HG02852 (cell line): ENCODE measurements around the gene DCAF17.

Source experiments
- ATAC-seq: cut with Tn5 transposase; IDR thresholded peaks from one replicate; pipeline ENCODE4 v1.9.1; 2021; ENCODE audit warnings: mild to moderate bottlenecking, moderate library complexity; ENCODE audit not compliant: unreplicated experiment

The DCAF17 gene, protein sequence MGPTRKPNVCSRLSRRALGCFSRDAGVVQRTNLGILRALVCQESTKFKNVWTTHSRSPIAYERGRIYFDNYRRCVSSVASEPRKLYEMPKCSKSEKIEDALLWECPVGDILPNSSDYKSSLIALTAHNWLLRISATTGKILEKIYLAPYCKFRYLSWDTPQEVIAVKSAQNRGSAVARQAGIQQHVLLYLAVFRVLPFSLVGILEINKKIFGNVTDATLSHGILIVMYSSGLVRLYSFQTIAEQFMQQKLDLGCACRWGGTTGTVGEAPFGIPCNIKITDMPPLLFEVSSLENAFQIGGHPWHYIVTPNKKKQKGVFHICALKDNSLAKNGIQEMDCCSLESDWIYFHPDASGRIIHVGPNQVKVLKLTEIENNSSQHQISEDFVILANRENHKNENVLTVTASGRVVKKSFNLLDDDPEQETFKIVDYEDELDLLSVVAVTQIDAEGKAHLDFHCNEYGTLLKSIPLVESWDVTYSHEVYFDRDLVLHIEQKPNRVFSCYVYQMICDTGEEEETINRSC

DNA sequence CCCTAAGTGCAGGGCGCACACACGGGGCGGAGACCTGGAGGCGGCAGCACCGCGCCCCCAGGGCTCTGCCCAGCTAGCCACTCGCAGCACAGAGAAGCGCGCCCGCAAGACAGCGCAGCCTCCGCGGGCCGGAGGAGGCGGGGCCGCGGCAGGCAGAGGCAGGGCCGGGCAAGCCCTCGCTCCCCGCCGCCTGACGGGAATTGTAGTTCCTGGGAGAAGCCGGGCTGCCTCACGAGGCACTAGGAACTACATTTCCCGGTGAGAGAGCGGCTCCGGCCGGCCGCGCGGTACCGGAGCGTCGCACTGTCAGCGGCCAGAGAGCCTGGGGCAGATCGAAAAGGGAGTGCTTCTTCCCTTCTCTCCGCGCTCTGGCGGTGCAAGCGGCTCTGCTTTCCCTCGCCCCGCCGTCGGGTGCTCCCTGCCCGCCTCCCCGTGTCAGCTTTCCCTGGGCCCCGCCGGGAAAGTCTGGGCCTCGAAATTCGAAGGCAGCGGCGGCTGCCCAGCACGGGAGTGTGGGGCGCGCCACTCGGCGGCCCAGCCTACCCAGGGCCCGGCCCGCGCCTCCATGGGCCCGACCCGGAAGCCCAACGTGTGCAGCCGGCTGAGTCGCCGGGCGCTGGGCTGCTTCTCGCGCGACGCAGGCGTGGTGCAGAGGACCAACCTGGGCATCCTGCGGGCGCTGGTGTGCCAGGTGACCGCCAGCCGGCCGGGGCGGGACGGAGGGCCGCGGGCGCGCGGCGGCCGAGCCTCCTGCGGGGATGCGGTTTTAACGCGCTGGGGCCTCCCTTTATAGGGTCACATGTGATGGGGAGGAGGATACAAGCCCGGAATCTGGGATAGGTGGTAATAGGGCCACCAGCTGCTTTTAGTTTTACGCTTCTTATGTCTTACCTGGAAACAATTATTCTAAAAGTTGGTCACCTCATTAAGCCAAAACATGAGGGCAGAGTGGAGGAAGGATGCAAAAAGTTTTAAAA lies at the start of gene DCAF17:
Gene DCAF17, plus strand, starts transcription at position 214 of the 977 bp plus-strand sequence. Its CDS starts 352 bp downstream, at position 566.
- ATAC-seq, result peak; percentile 90

DNA sequence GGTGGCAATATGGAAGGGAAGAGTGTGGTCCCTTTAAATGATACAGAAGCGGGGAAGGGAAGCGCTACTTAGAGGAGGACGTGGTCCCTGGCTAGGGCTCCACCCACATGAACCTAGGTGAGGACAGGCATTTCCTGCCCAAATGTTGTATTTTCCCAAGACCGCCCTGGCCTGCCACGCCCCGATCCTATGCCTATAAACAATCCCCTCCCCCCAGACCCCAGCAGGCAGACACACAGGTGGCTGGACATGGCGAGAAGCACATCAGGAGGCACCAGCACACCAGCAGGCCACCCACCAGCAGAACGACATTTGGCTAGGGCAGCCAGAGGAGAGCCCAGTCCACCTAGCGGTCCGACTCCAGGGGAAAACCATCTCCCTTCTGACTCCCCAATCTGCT lies 47.4 kb upstream of the DCAF17 start:
- ATAC-seq, result no peak

DNA sequence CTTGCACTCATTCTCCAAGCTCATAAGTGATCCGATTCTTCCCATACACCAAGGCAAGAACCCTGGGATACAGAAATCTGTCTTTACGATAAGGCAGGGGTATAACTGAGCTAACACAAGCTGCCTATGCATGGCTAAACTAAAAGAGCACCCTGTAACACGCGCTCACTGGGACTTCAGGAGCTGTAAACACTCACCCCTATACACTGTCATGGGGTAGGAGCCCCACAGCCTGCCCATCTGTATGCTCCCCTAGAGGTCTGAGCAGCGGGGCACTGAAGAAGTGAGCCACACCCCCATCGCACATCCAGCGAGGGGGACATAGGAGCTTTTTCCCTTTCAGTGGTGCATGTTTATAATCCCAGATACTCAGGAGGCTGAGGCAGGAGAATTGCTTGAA lies 47.0 kb upstream of the DCAF17 start:
- no peak for ATAC-seq

DNA sequence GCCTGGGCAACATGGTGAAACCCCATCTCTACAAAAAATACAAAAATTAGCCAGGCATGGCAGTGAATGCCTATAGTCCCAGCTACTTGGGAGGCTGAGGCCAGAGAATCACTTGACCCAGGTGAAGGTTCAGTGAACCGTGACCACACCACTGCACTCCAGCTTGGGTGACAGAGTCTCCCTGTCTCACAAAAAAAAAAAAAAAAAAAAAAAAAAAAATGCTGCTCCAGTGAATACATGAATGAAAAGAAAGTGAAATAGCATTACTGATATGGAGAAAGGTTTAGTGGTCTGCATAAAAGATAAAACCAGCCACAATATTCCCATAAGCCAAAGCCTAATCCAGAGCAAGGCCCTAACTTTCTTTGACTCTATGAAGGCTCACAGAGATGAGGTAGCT lies 44.7 kb upstream of the DCAF17 start:
- ATAC-seq, result peak; percentile 43

DNA sequence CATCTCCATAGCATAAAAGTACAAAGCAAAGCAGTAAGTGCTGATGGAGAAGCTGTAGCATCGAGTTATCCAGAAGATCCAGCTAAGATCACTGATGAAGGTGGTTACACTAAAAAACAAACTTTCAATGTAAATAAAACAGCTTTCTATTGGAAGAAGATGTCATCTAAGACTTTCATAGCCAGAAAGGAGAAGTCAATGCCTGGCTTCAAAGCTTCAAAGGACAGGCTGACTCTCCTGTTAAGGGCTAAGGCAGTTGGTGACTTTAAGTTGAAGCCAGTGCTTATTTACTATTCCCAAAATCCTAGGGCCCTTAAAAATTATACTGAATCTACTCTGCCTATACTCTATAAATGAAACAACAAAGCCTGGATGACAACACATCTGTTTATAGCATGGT lies 44.2 kb upstream of the DCAF17 start:
- ATAC-seq, result peak; percentile 32

DNA sequence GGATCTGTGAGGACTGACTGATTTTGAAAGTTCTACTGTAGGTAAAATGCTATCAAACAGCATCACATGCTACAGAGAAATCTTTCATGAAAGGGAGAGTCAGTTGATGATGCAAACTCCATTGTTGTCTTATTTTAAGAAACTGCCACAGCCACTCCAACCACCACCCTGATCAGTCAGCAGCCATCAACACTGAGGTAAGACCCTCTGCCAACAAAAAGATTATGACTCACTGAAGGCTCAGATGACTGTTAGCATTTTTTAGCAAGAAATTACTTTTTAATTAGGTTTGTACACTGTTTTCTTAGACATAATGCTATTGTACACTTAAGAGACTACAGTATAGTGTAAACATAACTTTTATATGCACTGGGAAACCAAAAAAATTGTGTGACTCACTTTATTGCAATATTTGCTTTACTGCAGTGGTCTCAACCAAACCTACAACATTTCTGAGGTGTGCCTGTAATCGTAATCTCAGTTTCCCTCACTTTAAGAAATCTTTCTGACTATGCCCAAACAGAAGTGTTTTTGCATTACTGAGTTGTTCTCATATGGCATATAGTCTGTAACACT lies 43.0 kb upstream of the DCAF17 start:
- ATAC-seq, result no peak

DNA sequence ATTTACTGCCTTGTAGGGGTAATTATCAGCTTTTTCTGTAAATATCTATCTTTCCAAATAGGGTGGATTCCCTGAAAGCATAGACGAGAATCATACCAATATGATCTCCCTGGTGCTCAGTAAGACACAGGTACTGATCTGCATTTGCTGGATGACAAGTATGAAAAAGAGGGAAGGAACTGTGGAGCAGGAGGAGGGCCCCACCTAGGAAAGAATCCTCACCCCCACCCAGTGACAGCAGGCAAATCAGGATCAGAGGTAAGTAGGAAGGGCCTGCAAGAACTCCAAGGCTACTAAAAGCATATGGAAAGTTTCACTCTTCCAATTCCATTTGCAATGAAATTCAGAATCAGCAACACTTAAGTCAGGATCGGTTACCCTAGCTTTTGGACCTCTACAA lies 42.5 kb upstream of the DCAF17 start:
- ATAC-seq, result no peak

DNA sequence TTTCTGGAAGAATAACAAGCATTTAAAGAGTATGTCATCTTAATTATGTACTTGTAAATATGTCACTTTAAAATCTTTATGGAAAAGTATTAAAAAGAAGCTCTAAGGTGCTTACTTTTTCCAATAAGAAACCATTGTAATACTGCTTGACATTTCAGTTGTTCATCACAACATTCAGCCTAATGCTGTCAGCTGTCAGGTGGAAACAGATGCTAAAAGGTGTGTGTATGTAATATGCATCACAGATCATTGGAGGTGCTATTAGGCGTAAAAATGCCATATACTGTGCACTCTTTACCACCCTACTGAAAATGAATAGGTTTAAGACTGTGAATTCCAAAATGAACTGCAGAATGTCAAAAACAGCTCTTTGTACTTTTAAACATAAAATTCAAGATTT lies 40.5 kb upstream of the DCAF17 start:
- ATAC-seq, result no peak

DNA sequence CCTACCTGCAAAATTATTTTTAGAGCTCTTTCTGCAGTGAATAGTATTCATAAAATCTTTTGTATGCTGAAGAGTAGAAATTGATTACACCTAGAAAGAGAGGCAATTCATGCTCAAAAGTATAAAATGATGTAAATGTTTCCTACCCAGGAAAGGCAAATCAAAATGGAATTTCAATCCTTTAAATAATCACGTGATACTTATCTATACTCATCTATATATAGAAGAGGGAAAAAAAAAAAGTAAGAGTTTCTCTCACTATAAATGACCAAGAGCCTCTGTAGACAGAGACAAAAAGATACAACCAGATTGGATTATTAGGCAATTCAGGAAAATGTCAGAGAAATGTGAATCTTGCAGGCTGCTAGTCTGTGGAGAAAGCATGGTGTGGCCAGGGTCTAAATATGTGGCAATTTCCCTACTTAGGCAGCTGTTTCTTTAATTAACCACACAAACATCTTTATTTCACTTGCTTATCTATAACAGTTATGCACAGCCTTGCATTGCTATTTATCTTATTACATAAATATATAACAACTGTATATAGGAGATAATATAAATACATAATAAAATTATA lies 39.8 kb upstream of the DCAF17 start:
- ATAC-seq, result no peak

DNA sequence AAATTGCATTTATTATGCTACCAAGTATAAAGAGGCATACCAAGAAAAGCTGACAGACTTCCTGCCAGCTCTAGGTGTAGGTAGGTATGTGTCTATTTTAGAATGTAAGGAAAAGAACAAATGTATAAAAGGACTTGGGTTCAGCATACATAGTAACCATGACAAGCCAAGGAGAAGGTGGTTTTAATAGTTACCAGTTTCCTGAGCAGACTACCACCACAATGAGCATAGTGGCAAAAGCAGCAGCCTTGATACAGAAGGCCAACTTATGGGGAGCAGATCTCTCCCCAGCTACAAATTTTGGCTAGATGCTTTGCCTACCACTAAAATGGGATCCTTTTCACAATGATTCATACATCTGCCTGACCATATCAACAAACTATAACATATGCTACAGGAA lies 34.7 kb upstream of the DCAF17 start:
- ATAC-seq, result no peak

DNA sequence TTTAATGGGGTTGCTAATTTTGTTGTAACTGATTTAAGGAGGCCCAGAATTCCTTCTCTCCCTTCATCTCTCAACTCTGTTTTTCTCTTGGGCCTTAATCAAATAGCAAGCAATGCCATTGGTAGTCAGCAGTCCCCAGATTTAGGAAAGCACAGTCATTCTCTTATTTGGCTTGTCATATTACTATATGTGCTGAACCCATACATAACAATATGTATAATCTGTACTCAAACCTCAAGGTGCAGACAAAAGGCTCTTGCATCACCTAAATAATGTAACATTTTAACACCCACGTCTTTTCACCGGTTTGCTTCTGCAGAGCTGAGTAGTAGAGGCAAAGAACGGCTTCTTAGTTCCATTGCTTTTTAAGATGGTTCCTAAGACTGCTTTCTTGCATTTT lies 33.6 kb upstream of the DCAF17 start:
- ATAC-seq, result no peak

DNA sequence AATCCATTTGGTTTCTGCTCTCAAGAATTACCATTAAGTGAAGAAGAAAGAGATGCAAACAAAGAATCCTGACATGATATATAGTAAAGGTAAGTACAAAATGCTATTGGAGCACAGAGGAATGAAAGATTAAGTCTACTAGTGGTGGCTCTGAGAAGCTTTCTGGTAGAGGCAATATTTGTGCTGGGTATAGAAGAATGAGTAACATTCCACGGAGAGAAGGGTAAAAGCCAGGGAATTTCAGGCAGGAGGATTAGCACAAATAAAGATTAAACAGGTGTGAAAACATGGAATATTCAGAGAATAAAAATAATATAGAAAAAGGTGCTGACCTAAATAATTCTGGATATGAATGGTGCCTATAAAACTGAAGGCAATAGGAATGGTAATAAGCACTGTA lies 32.1 kb upstream of the DCAF17 start:
- no peak for ATAC-seq

DNA sequence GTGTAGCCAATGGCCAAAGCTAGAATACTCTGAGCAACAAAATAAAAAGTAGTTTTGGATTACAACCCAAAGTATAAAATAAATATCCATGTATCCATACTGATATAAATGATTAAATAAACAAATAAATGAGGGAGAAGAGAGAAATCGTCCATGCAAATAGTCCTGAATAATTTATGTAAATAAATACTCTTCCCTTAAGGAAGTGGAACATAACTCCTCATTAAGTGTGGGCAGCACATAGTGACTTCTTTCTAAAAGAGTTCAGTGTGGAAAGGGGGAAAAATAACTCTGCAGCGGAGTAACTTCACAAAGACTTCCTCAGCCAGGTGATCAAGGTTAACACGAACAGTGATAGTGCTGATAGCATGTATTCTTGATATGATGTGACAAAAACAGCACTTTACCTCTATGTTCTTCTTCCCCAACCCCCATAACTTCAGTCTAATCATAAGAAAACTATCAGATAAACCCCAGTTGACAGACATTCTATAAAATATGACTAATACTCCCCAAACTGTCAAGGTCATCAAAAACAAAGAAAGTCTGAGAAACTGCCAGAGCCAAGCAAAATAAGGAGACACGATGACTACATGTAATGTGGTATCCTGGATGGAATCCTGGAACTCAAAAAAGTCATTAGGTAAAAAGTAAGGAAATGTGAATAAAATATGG lies 31.0 kb upstream of the DCAF17 start:
- ATAC-seq, result no peak

DNA sequence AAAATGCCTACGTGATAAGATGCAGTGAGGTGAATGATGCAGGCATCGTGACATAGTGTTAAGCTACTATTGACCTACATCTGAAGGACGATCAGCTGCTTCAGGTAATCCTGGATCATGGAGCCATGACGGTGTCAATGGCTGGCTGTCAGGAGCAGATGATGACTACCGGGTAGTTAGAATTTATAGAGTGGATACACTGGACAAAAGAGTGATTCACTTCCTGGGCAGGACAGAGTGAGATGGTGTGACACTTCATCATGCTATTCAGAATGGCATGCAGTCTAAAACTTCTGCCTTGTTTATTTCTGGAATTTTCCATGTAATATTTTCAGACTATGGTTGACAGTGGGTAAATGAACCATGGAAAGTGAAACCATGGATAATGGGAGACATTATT lies 29.8 kb upstream of the DCAF17 start:
- no peak for ATAC-seq

DNA sequence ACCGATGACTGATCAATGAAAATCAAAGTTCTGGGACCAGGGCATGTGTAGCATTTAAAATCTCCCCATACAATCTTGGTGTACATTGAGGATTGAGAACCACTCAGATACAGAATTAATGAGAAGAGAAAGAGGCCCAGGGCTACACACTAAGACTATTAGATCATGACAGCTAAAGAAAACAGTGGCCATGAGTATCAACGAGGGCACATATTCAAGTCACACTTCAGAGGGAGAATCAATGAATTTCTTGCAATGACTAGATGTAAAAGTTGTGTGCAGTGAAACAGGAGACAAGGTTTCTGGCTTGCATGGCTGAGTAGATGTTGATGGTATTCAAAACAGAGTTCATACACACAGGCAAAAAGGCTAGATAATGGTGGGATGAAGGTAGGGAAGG lies 29.3 kb upstream of the DCAF17 start:
- ATAC-seq, result no peak

DNA sequence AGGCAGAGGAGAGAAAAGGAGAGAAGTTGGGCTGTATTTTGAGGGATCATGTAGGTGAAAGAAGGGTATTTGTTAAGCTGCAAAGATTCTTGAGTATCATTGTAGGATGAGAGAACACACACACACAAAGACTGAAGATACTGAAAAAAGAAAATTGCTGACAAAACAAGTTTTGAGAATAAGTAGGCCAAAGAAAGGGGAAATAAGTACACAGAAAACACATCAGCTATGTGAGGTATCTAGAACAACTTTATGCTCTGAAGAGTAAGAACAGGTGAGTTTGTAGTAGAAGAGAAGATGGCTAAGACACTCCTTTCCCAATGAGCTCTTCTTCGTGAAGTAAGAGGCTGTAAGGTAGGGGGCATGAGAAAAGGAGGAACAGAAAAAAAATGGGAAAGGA lies 28.5 kb upstream of the DCAF17 start:
- no peak for ATAC-seq

DNA sequence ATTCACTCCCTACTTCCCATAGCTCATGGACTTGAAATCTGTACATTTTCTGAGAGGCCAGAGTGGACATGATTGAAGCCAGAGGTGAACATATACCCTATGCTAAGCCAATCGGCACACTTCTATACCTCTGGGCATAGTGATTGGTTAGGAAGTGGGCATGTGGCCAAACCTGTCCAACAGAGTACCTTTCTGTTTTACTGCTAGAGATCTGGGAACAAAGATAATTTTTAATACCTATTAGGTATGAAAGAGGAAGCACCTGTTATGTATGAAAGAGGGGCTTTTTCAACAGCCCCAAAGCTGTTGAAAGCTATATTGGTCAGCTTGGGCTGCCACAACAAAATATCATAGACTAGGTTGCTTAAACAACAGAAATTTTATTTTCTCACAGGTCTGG lies 28.0 kb upstream of the DCAF17 start:
- no peak for ATAC-seq

DNA sequence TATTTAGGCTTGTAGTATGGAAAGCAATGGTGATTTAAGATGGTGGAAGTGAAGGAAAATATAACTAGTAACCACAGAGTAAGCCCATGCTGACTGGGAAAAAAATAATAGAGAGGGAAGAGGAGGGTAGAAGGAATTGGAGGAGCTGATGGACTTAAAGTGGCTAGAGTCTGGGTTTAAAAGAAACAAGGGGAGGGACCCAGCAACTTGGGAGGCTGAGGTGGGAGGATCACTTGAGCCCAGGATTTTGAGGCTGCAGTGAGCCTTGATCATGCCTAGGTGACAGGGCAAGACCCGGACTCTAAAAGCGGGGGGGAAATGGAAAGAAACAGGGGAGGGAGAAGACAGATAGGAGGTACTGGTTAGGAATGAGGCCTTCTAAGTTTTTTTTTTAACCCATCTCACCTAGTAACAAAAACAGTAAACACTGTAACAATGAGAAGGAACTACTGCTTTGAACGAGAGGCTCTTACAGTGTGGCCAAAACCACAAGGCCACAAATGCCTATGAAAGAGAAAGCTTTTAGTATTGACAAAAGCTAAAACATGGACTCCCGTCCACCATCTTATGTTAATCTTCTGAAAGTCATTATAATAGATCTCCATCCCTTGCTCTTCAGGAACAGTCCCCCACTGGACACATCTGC lies 26.9 kb upstream of the DCAF17 start:
- peak; percentile 61 for ATAC-seq

DNA sequence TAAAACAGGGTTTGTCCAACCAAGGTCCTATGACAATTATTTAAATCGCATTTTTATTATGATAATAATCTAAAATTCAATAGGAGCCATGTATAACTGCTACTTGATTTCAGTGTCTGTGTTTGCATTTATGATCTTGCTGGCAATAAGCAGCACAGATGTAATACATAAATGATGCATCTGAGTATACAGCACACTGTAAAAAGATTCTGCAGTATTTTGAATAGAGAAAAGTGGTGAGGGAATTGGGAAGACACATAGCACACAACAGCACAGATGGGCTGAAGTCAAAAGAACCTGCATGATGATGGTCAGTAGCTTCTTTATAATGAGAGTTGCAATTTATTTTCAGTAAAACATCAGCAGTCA lies 26.4 kb upstream of the DCAF17 start:
- ATAC-seq, result no peak

DNA sequence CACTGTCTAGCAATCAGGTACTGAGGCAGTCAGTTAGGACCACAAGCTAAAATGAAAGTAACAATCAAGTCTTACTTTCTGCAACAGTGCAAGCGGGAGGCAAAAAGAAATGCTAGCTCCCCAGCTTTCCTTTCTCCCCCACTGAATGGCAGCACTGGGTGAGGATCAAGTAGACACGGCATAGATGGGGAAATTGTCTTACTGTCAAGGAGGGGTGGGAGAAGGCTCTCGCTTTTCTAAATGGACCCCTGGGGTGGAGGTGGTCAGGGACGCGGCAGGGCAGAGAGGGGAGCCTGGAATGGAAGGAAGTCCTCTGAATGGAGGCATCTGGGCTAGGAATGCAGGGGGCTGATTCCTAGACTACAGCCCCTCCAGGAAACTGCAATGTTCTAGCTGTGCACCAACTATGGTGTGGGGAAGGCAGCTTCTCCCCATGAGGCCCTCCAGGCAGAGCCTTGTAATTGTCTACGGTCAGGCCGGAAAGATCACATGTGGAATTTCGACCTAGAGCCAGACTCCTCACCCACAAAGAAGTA lies 24.5 kb upstream of the DCAF17 start:
- no peak for ATAC-seq
